Measurements from ENCODE around the gene SUSD5. TPM values are rescaled to one million over a fixed set of nuclear protein-coding genes. Genes with fewer than 3 reads are reported as not detected.

SUSD5 gene
- 3.0 TPM for total RNA-seq
- 2.2 TPM for polyA plus RNA-seq

GRCh38 chr3:33218446-33219174 is at the start of gene SUSD5:
TSS of gene SUSD5 (minus strand) at chr3:33218810. CDS start at chr3:33218797, 13 bp downstream.
- peak within 1 kb of the TSS; percentile 26 for H3K4me3 ChIP-seq (ENCODE audit: low read depth, low read length)
- no peak for DNase-seq (ENCODE audit: extremely low spot score)
- WGBS, result under 1% methylated on average over 90 of the region's 90 CpGs
- no peak within 1 kb of the TSS for H3K27ac ChIP-seq (ENCODE audit: low read depth)
- H3K4me1 ChIP-seq (ENCODE audit: insufficient read depth), result peaks cover 3% of the 10 kb centered on the region
- no peaks in the 10 kb centered on the region for H3K36me3 ChIP-seq (ENCODE audit: insufficient read depth)

- no peak overlapping the region for H3K27ac ChIP-seq (ENCODE audit: low read depth)
- 92% methylated on average over 5 of the region's 5 CpGs for WGBS
- DNase-seq (ENCODE audit: extremely low spot score), result no peak
- H3K36me3 ChIP-seq (ENCODE audit: insufficient read depth), result no peaks in the 10 kb centered on the region
- no peaks in the 10 kb centered on the region for H3K4me1 ChIP-seq (ENCODE audit: insufficient read depth)
- no peak overlapping the region for H3K4me3 ChIP-seq (ENCODE audit: low read depth, low read length)
These were observed 41.5 kb upstream of the SUSD5 start for GRCh38 chr3:33260104-33260503.

GRCh38 chr3:33256249-33256648 is 37.6 kb upstream of the SUSD5 start:
- no peak for DNase-seq (ENCODE audit: extremely low spot score)
- Histone ChIP-seq H3K4me3 (ENCODE audit: low read depth, low read length) (no peak overlapping the region), H3K27ac (ENCODE audit: low read depth) (no peak overlapping the region), H3K4me1 (ENCODE audit: insufficient read depth) (no peaks in the 10 kb centered on the region), H3K36me3 (ENCODE audit: insufficient read depth) (no peaks in the 10 kb centered on the region)
- WGBS, result 54% methylated on average over 2 of the region's 2 CpGs

GRCh38 chr3:33250712-33251111 is 32.1 kb upstream of the SUSD5 start:
- no peak for DNase-seq (ENCODE audit: extremely low spot score)
- Histone ChIP-seq H3K36me3 (ENCODE audit: insufficient read depth) (no peaks in the 10 kb centered on the region), H3K4me3 (ENCODE audit: low read depth, low read length) (no peak overlapping the region), H3K4me1 (ENCODE audit: insufficient read depth) (no peaks in the 10 kb centered on the region), H3K27ac (ENCODE audit: low read depth) (no peak overlapping the region)
- WGBS, result 39% methylated on average over 1 of the region's 1 CpG

GRCh38 chr3:33246786-33247185 is 28.2 kb upstream of the SUSD5 start:
- Histone ChIP-seq H3K4me3 (ENCODE audit: low read depth, low read length) (no peak overlapping the region), H3K4me1 (ENCODE audit: insufficient read depth) (no peaks in the 10 kb centered on the region), H3K36me3 (ENCODE audit: insufficient read depth) (no peaks in the 10 kb centered on the region), H3K27ac (ENCODE audit: low read depth) (no peak overlapping the region)
- no peak for DNase-seq (ENCODE audit: extremely low spot score)

- H3K4me1 ChIP-seq (ENCODE audit: insufficient read depth), result no peaks in the 10 kb centered on the region
- 51% methylated on average over 1 of the region's 1 CpG for WGBS
- no peak overlapping the region for H3K4me3 ChIP-seq (ENCODE audit: low read depth, low read length)
- DNase-seq (ENCODE audit: extremely low spot score), result no peak
- H3K36me3 ChIP-seq (ENCODE audit: insufficient read depth), result no peaks in the 10 kb centered on the region
- H3K27ac ChIP-seq (ENCODE audit: low read depth), result no peak overlapping the region
These were observed 21.7 kb upstream of the SUSD5 start for GRCh38 chr3:33240261-33240660.

GRCh38 chr3:33238923-33239322 is 20.3 kb upstream of the SUSD5 start:
- H3K4me3 ChIP-seq (ENCODE audit: low read depth, low read length), result no peak overlapping the region
- no peaks in the 10 kb centered on the region for H3K4me1 ChIP-seq (ENCODE audit: insufficient read depth)
- 99% methylated on average over 1 of the region's 1 CpG for WGBS
- no peak overlapping the region for H3K27ac ChIP-seq (ENCODE audit: low read depth)
- no peak for DNase-seq (ENCODE audit: extremely low spot score)
- H3K36me3 ChIP-seq (ENCODE audit: insufficient read depth), result no peaks in the 10 kb centered on the region

- H3K4me1 ChIP-seq (ENCODE audit: insufficient read depth), result no peaks in the 10 kb centered on the region
- no peak overlapping the region for H3K4me3 ChIP-seq (ENCODE audit: low read depth, low read length)
- H3K27ac ChIP-seq (ENCODE audit: low read depth), result no peak overlapping the region
- WGBS, result 90% methylated on average over 4 of the region's 4 CpGs
- H3K36me3 ChIP-seq (ENCODE audit: insufficient read depth), result no peaks in the 10 kb centered on the region
- no peak for DNase-seq (ENCODE audit: extremely low spot score)
These were observed 18.8 kb upstream of the SUSD5 start for GRCh38 chr3:33237439-33237838.

- Histone ChIP-seq H3K4me1 (ENCODE audit: insufficient read depth) (no peaks in the 10 kb centered on the region), H3K4me3 (ENCODE audit: low read depth, low read length) (no peak overlapping the region), H3K36me3 (ENCODE audit: insufficient read depth) (no peaks in the 10 kb centered on the region), H3K27ac (ENCODE audit: low read depth) (no peak overlapping the region)
- 32% methylated on average over 2 of the region's 2 CpGs for WGBS
- DNase-seq (ENCODE audit: extremely low spot score), result no peak
These were observed 17.4 kb upstream of the SUSD5 start for GRCh38 chr3:33236005-33236404.

- WGBS, result 77% methylated on average over 1 of the region's 1 CpG
- no peak overlapping the region for H3K4me3 ChIP-seq (ENCODE audit: low read depth, low read length)
- DNase-seq (ENCODE audit: extremely low spot score), result no peak
- H3K4me1 ChIP-seq (ENCODE audit: insufficient read depth), result no peaks in the 10 kb centered on the region
- H3K36me3 ChIP-seq (ENCODE audit: insufficient read depth), result no peaks in the 10 kb centered on the region
- no peak overlapping the region for H3K27ac ChIP-seq (ENCODE audit: low read depth)
These were observed 15.3 kb upstream of the SUSD5 start for GRCh38 chr3:33233884-33234283.

- Histone ChIP-seq H3K4me1 (ENCODE audit: insufficient read depth) (no peaks in the 10 kb centered on the region), H3K27ac (ENCODE audit: low read depth) (no peak overlapping the region), H3K36me3 (ENCODE audit: insufficient read depth) (no peaks in the 10 kb centered on the region), H3K4me3 (ENCODE audit: low read depth, low read length) (no peak overlapping the region)
- 34% methylated on average over 5 of the region's 5 CpGs for WGBS
- no peak for DNase-seq (ENCODE audit: extremely low spot score)
These were observed 13.3 kb upstream of the SUSD5 start for GRCh38 chr3:33231756-33232465.

GRCh38 chr3:33229947-33230346 is 11.3 kb upstream of the SUSD5 start:
- Histone ChIP-seq H3K36me3 (ENCODE audit: insufficient read depth) (no peaks in the 10 kb centered on the region), H3K4me3 (ENCODE audit: low read depth, low read length) (no peak overlapping the region), H3K27ac (ENCODE audit: low read depth) (no peak overlapping the region), H3K4me1 (ENCODE audit: insufficient read depth) (no peaks in the 10 kb centered on the region)
- WGBS, result 45% methylated on average over 5 of the region's 5 CpGs
- DNase-seq (ENCODE audit: extremely low spot score), result no peak

GRCh38 chr3:33229066-33229465 is 10.5 kb upstream of the SUSD5 start:
- Histone ChIP-seq H3K27ac (ENCODE audit: low read depth) (no peak overlapping the region), H3K36me3 (ENCODE audit: insufficient read depth) (no peaks in the 10 kb centered on the region), H3K4me1 (ENCODE audit: insufficient read depth) (no peaks in the 10 kb centered on the region), H3K4me3 (ENCODE audit: low read depth, low read length) (no peak overlapping the region)
- DNase-seq (ENCODE audit: extremely low spot score), result no peak
- 91% methylated on average over 3 of the region's 3 CpGs for WGBS

- peaks cover 3% of the 10 kb centered on the region for H3K4me1 ChIP-seq (ENCODE audit: insufficient read depth)
- no peak overlapping the region for H3K27ac ChIP-seq (ENCODE audit: low read depth)
- no peak overlapping the region for H3K4me3 ChIP-seq (ENCODE audit: low read depth, low read length)
- H3K36me3 ChIP-seq (ENCODE audit: insufficient read depth), result no peaks in the 10 kb centered on the region
- whole genome bisulfite sequencing, result 81% methylated on average over 3 of the region's 3 CpGs
- no peak for DNase-seq (ENCODE audit: extremely low spot score)
These were observed 2.6 kb upstream of the SUSD5 start for GRCh38 chr3:33221241-33221640.

Measured in urinary bladder (tissue), 4 donors.